Measurements from ENCODE around the gene SLC2A10.

The SLC2A10 gene

GRCh38 chr20:46683011-46683667, 26.3 kb upstream of the SLC2A10 start:
- Histone ChIP-seq H3K27me3 (replicated peaks; ENCODE audit: control insufficient read depth, insufficient read depth, low read length) (no peaks in the 10 kb centered on the region), H3K4me3 (ENCODE audit: low read length) (peak overlapping the region; percentile 80), H3K9ac (ENCODE audit: low read length) (peak overlapping the region; percentile 80), H3K36me3 (ENCODE audit: control insufficient read depth, insufficient read depth, low read length, severe bottlenecking) (peaks cover 29% of the 10 kb centered on the region), H3K9me3 (ENCODE audit: control insufficient read depth, low read length) (no peaks in the 10 kb centered on the region), H3K4me1 (ENCODE audit: control insufficient read depth, insufficient read depth, low read length) (peaks cover 48% of the 10 kb centered on the region)
- no peak for DNase-seq (ENCODE audit: low read depth)

GRCh38 chr20:46683668-46683938, 25.8 kb upstream of the SLC2A10 start:
- Histone ChIP-seq H3K36me3 (ENCODE audit: control insufficient read depth, insufficient read depth, low read length, severe bottlenecking) (peaks cover 29% of the 10 kb centered on the region), H3K4me1 (ENCODE audit: control insufficient read depth, insufficient read depth, low read length) (peaks cover 49% of the 10 kb centered on the region), H3K4me3 (ENCODE audit: low read length) (peak overlapping the region; percentile 80), H3K9me3 (ENCODE audit: control insufficient read depth, low read length) (no peaks in the 10 kb centered on the region), H3K27me3 (replicated peaks; ENCODE audit: control insufficient read depth, insufficient read depth, low read length) (no peaks in the 10 kb centered on the region), H3K9ac (ENCODE audit: low read length) (peak overlapping the region; percentile 80)
- no peak for DNase-seq (ENCODE audit: low read depth)

GRCh38 chr20:46683939-46684750, 25.3 kb upstream of the SLC2A10 start:
- Histone ChIP-seq H3K9ac (ENCODE audit: low read length) (peak overlapping the region; percentile 80), H3K9me3 (ENCODE audit: control insufficient read depth, low read length) (no peaks in the 10 kb centered on the region), H3K27me3 (replicated peaks; ENCODE audit: control insufficient read depth, insufficient read depth, low read length) (no peaks in the 10 kb centered on the region), H3K4me1 (ENCODE audit: control insufficient read depth, insufficient read depth, low read length) (peaks cover 49% of the 10 kb centered on the region), H3K4me3 (ENCODE audit: low read length) (peak overlapping the region; percentile 80), H3K36me3 (ENCODE audit: control insufficient read depth, insufficient read depth, low read length, severe bottlenecking) (peaks cover 29% of the 10 kb centered on the region)
- peak; percentile 30 for DNase-seq (ENCODE audit: low read depth)

- H3K4me3 ChIP-seq (ENCODE audit: low read length), result peak overlapping the region; percentile 97
- peak; percentile 82 for DNase-seq (ENCODE audit: low read depth)
- H3K9me3 ChIP-seq (ENCODE audit: control insufficient read depth, low read length), result no peaks in the 10 kb centered on the region
- H3K9ac ChIP-seq (ENCODE audit: low read length), result peak overlapping the region; percentile 95
- H3K36me3 ChIP-seq (ENCODE audit: control insufficient read depth, insufficient read depth, low read length, severe bottlenecking), result peaks cover 22% of the 10 kb centered on the region
- H3K27me3 ChIP-seq (replicated peaks; ENCODE audit: control insufficient read depth, insufficient read depth, low read length), result no peaks in the 10 kb centered on the region
- peaks cover 42% of the 10 kb centered on the region for H3K4me1 ChIP-seq (ENCODE audit: control insufficient read depth, insufficient read depth, low read length)
These were observed 21.0 kb upstream of the SLC2A10 start for GRCh38 chr20:46688151-46689081.

GRCh38 chr20:46689082-46689753, 20.2 kb upstream of the SLC2A10 start, which contains the start of gene TP53RK:
Gene TP53RK, minus strand, starts transcription at chr20:46689444. Its CDS starts 30 bp downstream, at chr20:46689414.
- H3K9ac ChIP-seq (ENCODE audit: low read length), result peak within 1 kb of the TSS; percentile 95
- peak; percentile 100 for DNase-seq (ENCODE audit: low read depth)
- no peaks in the 10 kb centered on the region for H3K9me3 ChIP-seq (ENCODE audit: control insufficient read depth, low read length)
- H3K4me3 ChIP-seq (ENCODE audit: low read length), result peak within 1 kb of the TSS; percentile 97
- peaks cover 22% of the 10 kb centered on the region for H3K36me3 ChIP-seq (ENCODE audit: control insufficient read depth, insufficient read depth, low read length, severe bottlenecking)
- H3K27me3 ChIP-seq (replicated peaks; ENCODE audit: control insufficient read depth, insufficient read depth, low read length), result no peaks in the 10 kb centered on the region
- H3K4me1 ChIP-seq (ENCODE audit: control insufficient read depth, insufficient read depth, low read length), result peaks cover 35% of the 10 kb centered on the region

- H3K27me3 ChIP-seq (replicated peaks; ENCODE audit: control insufficient read depth, insufficient read depth, low read length), result no peaks in the 10 kb centered on the region
These were observed 19.7 kb upstream of the SLC2A10 start for GRCh38 chr20:46689754-46690085.

GRCh38 chr20:46690219-46691106, 19.0 kb upstream of the SLC2A10 start:
- no peaks in the 10 kb centered on the region for H3K27me3 ChIP-seq (replicated peaks; ENCODE audit: control insufficient read depth, insufficient read depth, low read length)
- peak; percentile 52 for DNase-seq (ENCODE audit: low read depth)

More at GRCh38 chr20:46689754-46690085, 19.7 kb upstream of the SLC2A10 start:
- H3K36me3 ChIP-seq (ENCODE audit: control insufficient read depth, insufficient read depth, low read length, severe bottlenecking), result peaks cover 21% of the 10 kb centered on the region
- H3K9me3 ChIP-seq (ENCODE audit: control insufficient read depth, low read length), result no peaks in the 10 kb centered on the region
- H3K9ac ChIP-seq (ENCODE audit: low read length), result peak overlapping the region; percentile 95
- peak overlapping the region; percentile 97 for H3K4me3 ChIP-seq (ENCODE audit: low read length)
- DNase-seq (ENCODE audit: low read depth), result no peak
- peaks cover 33% of the 10 kb centered on the region for H3K4me1 ChIP-seq (ENCODE audit: control insufficient read depth, insufficient read depth, low read length)

GRCh38 chr20:46691196-46691595, 18.3 kb upstream of the SLC2A10 start:
- Histone ChIP-seq H3K4me3 (ENCODE audit: low read length) (no peak overlapping the region), H3K27me3 (replicated peaks; ENCODE audit: control insufficient read depth, insufficient read depth, low read length) (no peaks in the 10 kb centered on the region), H3K9ac (ENCODE audit: low read length) (no peak overlapping the region), H3K4me1 (ENCODE audit: control insufficient read depth, insufficient read depth, low read length) (peaks cover 21% of the 10 kb centered on the region), H3K9me3 (ENCODE audit: control insufficient read depth, low read length) (no peaks in the 10 kb centered on the region), H3K36me3 (ENCODE audit: control insufficient read depth, insufficient read depth, low read length, severe bottlenecking) (peaks cover 8% of the 10 kb centered on the region)
- no peak for DNase-seq (ENCODE audit: low read depth)

More at GRCh38 chr20:46690219-46691106, 19.0 kb upstream of the SLC2A10 start:
- Histone ChIP-seq H3K9me3 (ENCODE audit: control insufficient read depth, low read length) (no peaks in the 10 kb centered on the region), H3K4me3 (ENCODE audit: low read length) (peak overlapping the region; percentile 97), H3K4me1 (ENCODE audit: control insufficient read depth, insufficient read depth, low read length) (peaks cover 25% of the 10 kb centered on the region), H3K36me3 (ENCODE audit: control insufficient read depth, insufficient read depth, low read length, severe bottlenecking) (peaks cover 14% of the 10 kb centered on the region), H3K9ac (ENCODE audit: low read length) (peak overlapping the region; percentile 95)

- no peaks in the 10 kb centered on the region for H3K36me3 ChIP-seq (ENCODE audit: control insufficient read depth, insufficient read depth, low read length, severe bottlenecking)
These were observed 15.0 kb upstream of the SLC2A10 start for GRCh38 chr20:46694484-46694883.

GRCh38 chr20:46695892-46696291, 13.6 kb upstream of the SLC2A10 start:
- H3K9ac ChIP-seq (ENCODE audit: low read length), result peak overlapping the region; percentile 11
- no peak overlapping the region for H3K4me3 ChIP-seq (ENCODE audit: low read length)
- H3K27me3 ChIP-seq (replicated peaks; ENCODE audit: control insufficient read depth, insufficient read depth, low read length), result no peaks in the 10 kb centered on the region
- no peaks in the 10 kb centered on the region for H3K9me3 ChIP-seq (ENCODE audit: control insufficient read depth, low read length)
- peaks cover 3% of the 10 kb centered on the region for H3K4me1 ChIP-seq (ENCODE audit: control insufficient read depth, insufficient read depth, low read length)
- peak; percentile 53 for DNase-seq (ENCODE audit: low read depth)
- H3K36me3 ChIP-seq (ENCODE audit: control insufficient read depth, insufficient read depth, low read length, severe bottlenecking), result no peaks in the 10 kb centered on the region

More at GRCh38 chr20:46694484-46694883, 15.0 kb upstream of the SLC2A10 start:
- no peaks in the 10 kb centered on the region for H3K9me3 ChIP-seq (ENCODE audit: control insufficient read depth, low read length)
- H3K4me3 ChIP-seq (ENCODE audit: low read length), result no peak overlapping the region
- DNase-seq (ENCODE audit: low read depth), result peak; percentile 48
- H3K4me1 ChIP-seq (ENCODE audit: control insufficient read depth, insufficient read depth, low read length), result peaks cover 7% of the 10 kb centered on the region
- no peak overlapping the region for H3K9ac ChIP-seq (ENCODE audit: low read length)
- no peaks in the 10 kb centered on the region for H3K27me3 ChIP-seq (replicated peaks; ENCODE audit: control insufficient read depth, insufficient read depth, low read length)

Measured in adipocyte (in vitro differentiated cells).